Ishikawa (cell line): ENCODE results near the gene KIF11.

Source experiments
- CEBPB ChIP-seq: IDR thresholded peaks from 2 replicates; pipeline ENCODE4 v1.6.1; 2012
- EGR1 ChIP-seq: IDR thresholded peaks from 2 replicates; pipeline ENCODE4 v1.6.1; 2012
- EP300 ChIP-seq: IDR thresholded peaks from 2 replicates; pipeline ENCODE4 v1.6.1; 2012; ENCODE audit warnings: borderline replicate concordance
- FOXM1 ChIP-seq: IDR thresholded peaks from 2 replicates; pipeline ENCODE4 v1.6.1; 2012; ENCODE audit warnings: low read depth, borderline replicate concordance
- MAX ChIP-seq: IDR thresholded peaks from 2 replicates; pipeline ENCODE4 v1.6.1; 2012
- NFIC ChIP-seq: IDR thresholded peaks from 2 replicates; pipeline ENCODE4 v1.6.1; 2012
- RAD21 ChIP-seq: IDR thresholded peaks from 2 replicates; pipeline ENCODE4 v1.6.1; 2012; ENCODE audit warnings: low read depth
- TAF1 ChIP-seq: IDR thresholded peaks from 2 replicates; pipeline ENCODE4 v1.6.1; 2012; ENCODE audit warnings: low read depth, mild to moderate bottlenecking
- TCF12 ChIP-seq: IDR thresholded peaks from 2 replicates; pipeline ENCODE4 v1.6.1; 2012; ENCODE audit warnings: low read depth
- TEAD4 ChIP-seq: IDR thresholded peaks from 2 replicates; pipeline ENCODE4 v1.6.1; 2012
- YY1 ChIP-seq: IDR thresholded peaks from 2 replicates; pipeline ENCODE4 v1.6.1; 2012; ENCODE audit warnings: low read depth

GRCh38 chr10:92692080-92692671, 99.2 kb downstream of the KIF11 start:
- TF ChIP-seq TCF12 = no peak
- TF ChIP-seq EP300 = no peak
- no peak for TF ChIP-seq TAF1
- no peak for TF ChIP-seq YY1
- TF ChIP-seq NFIC = no peak
- no peak for TF ChIP-seq RAD21
- no peak for TF ChIP-seq FOXM1
- no peak for TF ChIP-seq CEBPB
- TF ChIP-seq MAX = no peak
- no peak for TF ChIP-seq EGR1
- TF ChIP-seq TEAD4 = no peak
